PC-3 (cell line): ENCODE results near the gene CNTN4.

ENCODE experiments used
- EZH2phosphoT487 ChIP-seq: fragments of 300-600 bp; sonication (generic); IDR thresholded peaks from 2 replicates; pipeline ENCODE4 v1.6.1; 2018; ENCODE audit warnings: mild to moderate bottlenecking, antibody characterized with exemption, low read length, borderline replicate concordance
- TF ChIP-seq, protein P1 (sequence below): fragments of 300-600 bp; sonication (generic); conservative IDR thresholded peaks from 2 replicates; pipeline ENCODE4 v1.5.1; 2017; ENCODE audit warnings: antibody characterized with exemption, low read depth, mild to moderate bottlenecking, low read length

DNA sequence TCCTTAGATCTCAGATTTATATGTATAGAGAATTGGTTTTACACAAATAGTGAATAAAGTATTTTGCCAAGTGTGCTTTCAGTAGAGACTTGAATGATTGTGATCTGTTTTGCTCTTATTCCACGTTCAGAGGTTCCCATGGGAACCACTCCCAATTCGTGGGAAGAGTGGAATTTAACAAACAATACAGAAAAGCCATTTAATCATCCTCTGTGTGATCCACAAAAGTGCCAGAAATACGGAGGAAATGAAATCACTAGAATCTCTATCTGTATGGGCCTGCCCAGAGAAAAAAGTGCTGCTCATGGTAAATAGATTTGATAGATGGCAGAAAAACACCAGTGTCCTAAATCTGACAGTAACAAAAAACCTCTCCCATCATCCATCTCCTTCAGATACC lies 56.0 kb downstream of the CNTN4 start:
- no peak for TF ChIP-seq EZH2phosphoT487
- TF ChIP-seq, protein P1, sequence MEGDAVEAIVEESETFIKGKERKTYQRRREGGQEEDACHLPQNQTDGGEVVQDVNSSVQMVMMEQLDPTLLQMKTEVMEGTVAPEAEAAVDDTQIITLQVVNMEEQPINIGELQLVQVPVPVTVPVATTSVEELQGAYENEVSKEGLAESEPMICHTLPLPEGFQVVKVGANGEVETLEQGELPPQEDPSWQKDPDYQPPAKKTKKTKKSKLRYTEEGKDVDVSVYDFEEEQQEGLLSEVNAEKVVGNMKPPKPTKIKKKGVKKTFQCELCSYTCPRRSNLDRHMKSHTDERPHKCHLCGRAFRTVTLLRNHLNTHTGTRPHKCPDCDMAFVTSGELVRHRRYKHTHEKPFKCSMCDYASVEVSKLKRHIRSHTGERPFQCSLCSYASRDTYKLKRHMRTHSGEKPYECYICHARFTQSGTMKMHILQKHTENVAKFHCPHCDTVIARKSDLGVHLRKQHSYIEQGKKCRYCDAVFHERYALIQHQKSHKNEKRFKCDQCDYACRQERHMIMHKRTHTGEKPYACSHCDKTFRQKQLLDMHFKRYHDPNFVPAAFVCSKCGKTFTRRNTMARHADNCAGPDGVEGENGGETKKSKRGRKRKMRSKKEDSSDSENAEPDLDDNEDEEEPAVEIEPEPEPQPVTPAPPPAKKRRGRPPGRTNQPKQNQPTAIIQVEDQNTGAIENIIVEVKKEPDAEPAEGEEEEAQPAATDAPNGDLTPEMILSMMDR = no peak
